NCI-H1105 treated with DMSO at 0.1 percent for 48 hours (cell line): ENCODE measurements around the gene TEX19.

Source experiments
- DNase-seq: peaks from one replicate; lab custom pipeline; 2025; lab: John Stamatoyannopoulos, UW

The TEX19 gene

GRCh38 chr17:82390860-82391435 lies 31.9 kb downstream of the TEX19 start:
- no peak for DNase-seq

DNA sequence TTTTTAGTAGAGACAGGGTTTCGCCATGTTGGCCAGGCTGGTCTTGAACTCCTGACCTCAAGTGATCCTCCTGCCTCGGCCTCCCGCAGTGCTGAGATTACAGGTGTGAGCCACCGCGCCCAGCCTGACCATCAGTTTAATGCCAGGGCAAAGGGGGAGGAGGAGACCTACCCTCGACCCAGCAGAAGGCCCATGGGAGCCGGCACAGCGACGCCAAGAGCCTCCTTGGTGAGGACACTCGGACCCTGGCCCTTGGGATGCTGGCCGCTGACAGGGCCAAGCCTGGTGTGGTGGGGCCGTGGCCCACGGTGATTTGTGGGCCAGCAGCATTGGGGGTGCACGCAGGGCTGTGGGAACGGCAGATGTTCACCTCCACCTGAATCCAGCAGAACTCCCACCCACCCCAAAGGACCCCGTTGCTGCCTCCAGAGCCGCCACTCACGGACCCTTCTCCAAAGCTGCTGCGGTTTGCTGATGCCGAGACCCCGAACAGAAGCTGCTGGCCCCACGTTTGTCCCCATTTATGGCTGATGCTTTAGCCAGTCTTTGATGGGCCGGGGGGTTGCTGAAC lies 32.5 kb downstream of the TEX19 start:
- no peak for DNase-seq

DNA sequence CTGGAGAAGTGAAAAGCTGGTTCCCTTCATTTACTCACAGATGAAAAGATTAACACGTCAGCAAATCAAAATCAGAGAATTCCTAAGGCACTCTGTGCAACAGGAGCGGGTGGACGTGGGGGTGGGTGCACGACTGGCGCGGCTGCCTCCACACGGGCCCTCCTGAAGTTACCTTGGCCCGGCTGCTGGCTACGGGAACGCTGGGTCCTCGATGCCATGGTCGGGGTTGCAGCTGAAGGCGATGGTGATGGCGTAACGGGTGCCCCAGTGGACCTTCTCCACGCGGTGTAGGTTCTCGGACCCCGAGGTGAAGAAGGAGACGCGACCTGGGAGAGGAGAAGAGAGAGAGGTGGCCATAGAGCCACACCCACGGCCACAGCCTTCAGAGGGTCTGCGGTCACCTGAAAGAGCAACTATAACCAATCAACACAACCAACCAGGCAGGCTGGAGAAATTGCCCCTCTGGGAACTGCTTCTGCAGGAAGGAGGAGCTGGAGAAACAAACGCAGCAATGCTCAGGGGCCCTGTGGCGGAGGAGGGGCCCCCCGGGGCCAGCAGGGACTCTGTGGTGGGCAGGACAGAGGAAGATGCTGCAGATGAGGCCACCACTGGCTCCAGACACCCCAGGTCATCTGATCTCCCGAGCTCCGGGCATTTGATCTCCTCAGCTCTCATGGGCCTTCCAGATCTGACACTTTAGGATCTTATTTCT lies 33.3 kb downstream of the TEX19 start:
- DNase-seq = no peak

DNA sequence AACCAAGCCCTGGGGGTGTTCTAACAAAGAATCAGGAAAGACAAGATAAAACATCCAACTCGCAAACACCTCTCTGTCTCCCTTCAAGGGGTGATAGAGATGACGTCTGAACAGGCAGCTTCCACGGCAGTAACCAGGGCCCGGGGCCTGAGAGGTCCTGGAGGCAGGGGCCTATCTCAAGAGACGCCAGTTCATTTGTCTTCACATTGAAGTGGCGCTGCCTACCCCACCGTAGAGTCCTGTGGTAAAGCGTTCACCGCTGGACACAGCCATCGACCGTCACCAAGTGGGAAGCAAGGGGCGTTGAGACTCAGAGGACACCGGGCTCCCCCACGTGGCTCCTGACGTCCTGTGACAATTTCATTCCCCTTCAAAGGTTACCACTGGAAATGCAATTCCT lies 33.9 kb downstream of the TEX19 start:
- DNase-seq = no peak

DNA sequence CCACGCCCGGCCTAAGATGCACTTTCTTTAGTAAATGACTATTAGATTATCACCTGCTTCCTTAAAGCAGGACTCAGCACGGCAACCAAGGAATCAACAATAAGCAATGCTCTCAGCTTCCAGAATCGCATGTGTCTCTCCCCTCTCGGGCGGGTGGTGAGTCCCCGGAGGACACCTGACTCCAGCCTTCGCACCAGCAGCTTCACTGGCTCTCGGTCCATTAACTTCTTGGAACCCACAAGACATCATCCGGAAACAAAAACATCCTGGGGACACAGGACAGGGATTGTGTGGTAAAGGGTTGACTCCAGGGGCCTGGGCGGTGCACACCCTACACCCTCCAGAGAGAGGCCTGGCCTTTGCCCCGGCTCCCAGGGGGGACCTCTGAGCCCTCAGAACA lies 35.2 kb downstream of the TEX19 start:
- DNase-seq = no peak

DNA sequence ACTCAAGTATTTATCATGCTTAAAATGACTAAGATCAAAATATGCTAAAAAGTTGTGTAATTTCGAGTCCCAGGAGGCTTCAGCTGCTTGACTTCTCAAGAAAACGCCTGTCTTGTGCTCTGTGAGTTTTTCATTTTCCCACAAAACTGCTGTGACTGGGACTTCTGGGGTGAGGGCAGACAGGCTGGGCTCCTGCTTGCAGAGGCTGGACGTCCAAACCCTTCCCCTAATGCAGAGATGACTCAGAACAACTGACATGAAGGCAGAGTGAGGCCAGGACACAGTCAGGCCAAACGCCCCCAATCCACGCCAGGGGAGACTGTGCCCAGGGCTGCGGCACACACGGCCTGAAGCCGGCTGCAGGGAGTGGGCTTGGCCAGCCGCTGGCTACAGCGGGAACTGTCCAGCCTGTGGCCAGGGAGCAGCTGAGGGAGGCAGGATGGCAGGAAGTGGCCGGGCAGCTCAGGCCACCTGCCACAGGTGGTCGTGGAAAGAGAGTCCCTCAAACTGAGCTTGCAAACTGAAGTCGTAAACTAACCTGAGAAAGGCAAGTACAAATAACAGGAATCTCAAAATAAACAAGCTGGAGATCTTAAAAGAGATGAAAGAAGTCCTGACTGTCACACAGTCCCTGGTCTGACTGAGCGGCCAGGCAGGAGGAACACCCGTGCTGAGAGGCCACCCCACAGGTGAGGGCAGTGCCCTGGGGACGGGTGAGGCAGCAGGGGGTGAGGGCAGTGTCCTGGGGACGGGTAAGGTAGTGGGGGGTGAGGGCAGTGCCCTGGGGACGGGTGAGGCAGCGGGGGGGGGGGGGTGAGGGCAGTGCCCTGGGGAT lies 37.8 kb downstream of the TEX19 start:
- DNase-seq = no peak

DNA sequence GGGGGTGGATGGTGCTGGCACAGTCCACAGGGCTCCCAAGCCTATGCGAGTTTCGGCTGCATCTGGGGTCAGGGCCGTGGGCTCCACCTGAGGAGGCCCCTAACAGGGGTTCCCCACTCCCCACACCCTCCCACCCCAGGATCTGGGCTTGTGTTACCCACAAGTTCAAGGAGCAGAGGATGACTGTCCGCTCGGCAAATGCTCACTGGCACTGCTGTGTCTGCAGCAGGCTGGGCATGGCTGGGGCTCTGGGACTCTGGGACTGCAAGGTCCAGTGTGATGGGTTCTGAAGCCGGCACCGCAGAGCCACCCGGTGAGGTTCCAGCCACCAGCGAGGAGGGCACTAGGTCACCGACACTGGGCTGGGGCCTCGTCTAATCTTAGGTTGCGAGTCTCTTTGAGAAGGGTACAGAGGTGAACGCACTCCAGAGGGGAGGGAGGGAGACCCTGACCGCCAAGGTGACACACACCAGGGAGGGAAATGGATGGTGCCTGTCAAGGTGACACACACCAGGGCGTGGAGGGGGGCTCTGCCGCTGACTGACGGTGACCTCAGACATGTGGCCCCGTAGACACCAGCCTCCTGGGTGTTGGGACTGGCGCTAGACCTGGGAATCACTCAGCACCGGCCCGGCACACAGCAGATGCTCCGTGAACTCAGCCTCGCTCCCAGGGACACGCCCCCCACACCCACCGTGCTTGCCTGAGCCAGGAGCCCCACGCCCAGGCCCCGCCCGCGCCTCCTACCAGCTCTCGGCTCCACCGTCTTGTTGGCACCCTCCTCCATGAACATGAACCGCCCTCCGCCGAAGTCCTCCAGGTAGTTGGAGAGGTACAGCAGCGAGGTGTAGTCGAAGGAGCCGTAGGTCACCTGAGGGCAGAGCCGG lies 38.6 kb downstream of the TEX19 start:
- DNase-seq = no peak

DNA sequence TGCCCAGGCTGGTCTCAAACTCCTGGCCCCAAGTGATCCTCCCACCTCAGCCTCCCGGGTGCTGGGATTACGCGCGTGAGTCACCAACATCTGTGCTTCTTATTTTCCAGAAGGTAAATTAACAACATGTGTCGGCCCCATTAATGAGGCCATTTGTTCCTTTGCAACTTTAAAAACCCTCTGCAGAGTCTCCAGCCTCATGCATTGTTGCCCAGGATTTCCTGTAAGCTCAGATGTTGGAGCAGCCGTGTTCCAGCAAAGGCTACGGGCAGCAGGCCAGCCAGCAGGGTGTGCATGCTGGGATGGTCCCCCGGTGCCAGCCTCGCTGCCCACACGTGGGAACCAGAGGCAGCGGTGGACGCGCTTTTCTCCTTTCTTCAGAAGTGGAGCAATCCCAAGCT lies 40.0 kb downstream of the TEX19 start:
- DNase-seq = no peak

- DNase-seq = no peak
Measured at GRCh38 chr17:82399601-82400101, 40.6 kb downstream of the TEX19 start.

GRCh38 chr17:82400206-82400605 lies 41.2 kb downstream of the TEX19 start:
- no peak for DNase-seq

- DNase-seq = no peak
Measured at GRCh38 chr17:82400830-82401229, 41.8 kb downstream of the TEX19 start.

GRCh38 chr17:82402865-82403264 lies 43.8 kb downstream of the TEX19 start:
- no peak for DNase-seq

DNA sequence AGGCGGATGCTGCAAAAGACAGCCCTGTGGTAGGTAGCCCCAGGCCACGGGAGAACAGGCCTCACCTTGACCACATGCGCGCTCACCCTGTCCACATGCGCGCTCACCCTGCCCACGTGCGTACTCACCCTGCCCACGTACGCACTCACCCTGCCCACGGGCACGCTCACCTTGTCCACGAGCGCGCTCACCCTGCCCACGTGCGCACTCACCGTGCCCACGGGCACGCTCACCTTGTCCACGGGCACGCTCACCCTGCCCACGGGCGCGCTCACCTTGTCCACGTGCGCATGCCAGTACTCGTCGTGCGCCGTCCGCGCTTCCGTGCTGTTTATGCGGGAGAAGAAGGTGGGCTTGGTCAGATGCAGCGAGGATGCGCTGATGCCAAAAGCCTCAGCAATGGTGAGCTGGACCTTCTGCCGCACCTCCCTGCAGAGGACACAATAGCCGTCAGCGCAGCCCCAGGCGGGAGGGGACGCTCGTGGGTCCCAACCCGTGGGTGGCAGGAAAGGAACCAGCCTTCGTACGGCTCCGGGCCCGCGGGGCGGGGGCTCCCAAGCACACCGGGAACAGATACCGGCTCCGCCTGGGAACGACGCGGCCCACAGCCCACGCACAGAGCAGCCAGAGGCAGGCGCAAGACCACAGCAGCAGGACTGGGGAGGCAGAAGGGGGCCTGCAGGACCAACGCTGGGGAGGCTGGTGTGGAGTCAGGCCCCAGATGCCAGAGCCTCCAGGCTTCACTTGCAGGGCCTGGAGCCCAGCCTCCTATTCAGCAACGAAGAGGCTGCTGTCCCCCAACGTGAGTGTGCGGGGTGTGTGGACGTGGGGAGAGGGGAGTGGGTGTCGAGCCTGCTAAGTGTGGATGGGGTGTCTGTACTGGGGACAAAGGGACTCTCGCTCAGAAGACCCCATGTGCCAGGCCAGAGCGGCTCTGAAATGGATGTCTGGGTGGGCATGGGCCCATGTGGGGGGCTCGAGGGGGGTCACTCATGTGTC lies 44.9 kb downstream of the TEX19 start:
- no peak for DNase-seq

GRCh38 chr17:82405051-82405450 lies 46.0 kb downstream of the TEX19 start:
- DNase-seq = no peak

GRCh38 chr17:82406131-82406671 lies 47.2 kb downstream of the TEX19 start:
- no peak for DNase-seq

DNA sequence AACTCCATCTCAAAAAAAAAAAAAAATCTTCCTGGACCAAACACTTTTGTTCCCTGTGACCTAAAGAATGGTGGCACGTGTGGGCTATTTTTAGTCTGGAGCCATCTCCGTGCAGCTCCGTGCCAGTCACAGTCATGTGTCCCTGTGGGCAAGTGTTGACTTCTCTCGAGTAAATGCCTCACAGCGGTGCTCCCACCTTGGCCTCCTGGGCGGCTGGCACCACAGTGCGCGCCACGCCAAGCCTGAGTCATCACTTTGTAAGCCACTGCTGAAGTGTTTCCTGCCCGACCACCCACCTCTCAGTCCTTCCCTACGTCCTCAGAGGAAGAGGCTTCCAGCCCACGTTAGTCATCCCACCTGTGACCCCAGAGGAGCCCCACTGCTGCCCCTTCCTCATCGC lies 48.2 kb downstream of the TEX19 start:
- DNase-seq = no peak

DNA sequence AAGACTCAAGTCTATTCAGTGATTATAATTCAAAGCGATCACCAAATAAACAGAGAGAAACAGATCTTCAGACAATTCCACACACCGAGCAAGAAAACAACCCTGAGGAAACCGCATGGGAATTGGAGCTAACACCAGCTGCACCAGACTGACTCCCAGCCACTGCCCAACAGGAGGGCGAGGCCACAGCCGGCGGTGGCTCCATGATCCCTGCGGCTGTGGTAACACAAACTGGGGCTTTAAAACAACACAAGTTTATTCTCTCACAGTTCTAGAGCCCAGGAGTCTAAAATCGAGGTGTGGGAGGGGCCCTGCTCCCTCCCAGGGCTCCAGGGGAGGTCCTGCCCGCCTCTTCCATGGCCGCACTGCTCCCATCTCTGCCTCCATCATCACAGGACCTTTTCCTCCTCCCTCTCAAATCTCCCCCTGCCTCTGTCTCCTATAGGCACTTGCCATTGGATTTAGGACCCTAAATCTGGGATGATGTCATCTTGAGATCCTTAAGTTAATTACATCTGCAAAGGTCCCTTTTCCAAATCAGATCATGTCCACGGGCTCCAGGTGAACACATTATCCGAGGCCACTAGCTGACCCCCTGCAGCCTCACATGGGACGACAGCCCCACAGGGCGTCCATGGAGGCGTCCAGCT lies 49.4 kb downstream of the TEX19 start:
- no peak for DNase-seq

GRCh38 chr17:82408938-82409318 lies 49.9 kb downstream of the TEX19 start:
- no peak for DNase-seq

GRCh38 chr17:82410014-82410716 lies 51.1 kb downstream of the TEX19 start:
- DNase-seq = no peak
